HG03460 (cell line): ENCODE results near the gene ASMTL.
A peak's percentile ranks its signal among the peaks of the same experiment; 100 is the strongest.
"Not testable (repeated sequence)": the region's sequence is repeated elsewhere in the genome, so short reads cannot be mapped to it uniquely, and the experiment has no call there.

Experiments
- ATAC-seq: cut with Tn5 transposase; IDR thresholded peaks from one replicate; pipeline ENCODE4 v1.9.1; 2021; ENCODE audit not compliant: unreplicated experiment

Gene ASMTL

GRCh38 chrX:1483843-1484637 lies 31.3 kb upstream of the ASMTL start:
- ATAC-seq, result peak; percentile 48

- ATAC-seq, result not testable (repeated sequence)
Observed at GRCh38 chrX:1482530-1482928, 29.8 kb upstream of the ASMTL start.

- peak; percentile 39 for ATAC-seq
Observed at GRCh38 chrX:1481636-1482529, 29.2 kb upstream of the ASMTL start.

- ATAC-seq, result no peak
Observed at GRCh38 chrX:1480082-1480785, 27.5 kb upstream of the ASMTL start.

GRCh38 chrX:1477801-1478458 lies 25.2 kb upstream of the ASMTL start:
- no peak for ATAC-seq

GRCh38 chrX:1477229-1477628 lies 24.5 kb upstream of the ASMTL start:
- no peak for ATAC-seq

GRCh38 chrX:1476682-1477081 lies 24.0 kb upstream of the ASMTL start:
- no peak for ATAC-seq

GRCh38 chrX:1475881-1476280 lies 23.2 kb upstream of the ASMTL start:
- ATAC-seq, result no peak

GRCh38 chrX:1475481-1475880 lies 22.8 kb upstream of the ASMTL start:
- ATAC-seq, result no peak

- not testable (repeated sequence) for ATAC-seq
Observed at GRCh38 chrX:1474593-1474992, 21.9 kb upstream of the ASMTL start.

GRCh38 chrX:1472975-1473374 lies 20.3 kb upstream of the ASMTL start:
- ATAC-seq, result no peak

GRCh38 chrX:1468250-1468772 lies 15.6 kb upstream of the ASMTL start:
- peak; percentile 50 for ATAC-seq

- peak; percentile 46 for ATAC-seq
Observed at GRCh38 chrX:1466971-1467561, 14.4 kb upstream of the ASMTL start.

GRCh38 chrX:1466232-1466661 lies 13.5 kb upstream of the ASMTL start:
- ATAC-seq, result no peak

- ATAC-seq, result no peak
Observed at GRCh38 chrX:1465286-1466231, 12.8 kb upstream of the ASMTL start.

- ATAC-seq, result no peak
Observed at GRCh38 chrX:1464971-1465285, 12.2 kb upstream of the ASMTL start.

- no peak for ATAC-seq
Observed at GRCh38 chrX:1464041-1464970, 11.6 kb upstream of the ASMTL start.

GRCh38 chrX:1463581-1463980 lies 10.9 kb upstream of the ASMTL start:
- no peak for ATAC-seq
